C4-2B (cell line): ENCODE data around the gene ISM2.

Experiments
- ZFX ChIP-seq: fragments of 450-650 bp; IDR thresholded peaks from 2 replicates; pipeline ENCODE4 v1.6.1; 2017
- TF ChIP-seq, protein P1 (sequence below): fragments of 450-650 bp; conservative IDR thresholded peaks from 2 replicates; pipeline ENCODE4 v1.5.1; 2017; ENCODE audit warnings: mild to moderate bottlenecking

DNA sequence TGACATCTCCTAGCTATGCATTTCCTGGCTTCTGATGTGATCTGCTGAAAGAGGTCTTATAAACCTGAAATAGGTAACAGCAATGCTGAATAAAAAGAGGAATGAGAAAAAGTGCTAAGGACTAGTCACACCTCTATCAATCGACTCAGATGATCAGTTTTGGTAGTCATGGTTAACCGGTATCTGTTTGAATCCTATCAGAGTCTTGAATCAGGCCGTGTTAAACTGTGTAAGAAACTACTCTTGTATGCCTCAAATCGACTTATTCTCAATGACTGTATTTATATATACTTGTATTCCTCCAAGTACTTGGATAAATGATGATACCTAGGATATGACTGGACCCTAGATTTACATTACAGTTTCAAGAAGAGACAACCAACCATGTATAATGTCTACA lies 10.8 kb upstream of the ISM2 start:
- TF ChIP-seq, protein P1, sequence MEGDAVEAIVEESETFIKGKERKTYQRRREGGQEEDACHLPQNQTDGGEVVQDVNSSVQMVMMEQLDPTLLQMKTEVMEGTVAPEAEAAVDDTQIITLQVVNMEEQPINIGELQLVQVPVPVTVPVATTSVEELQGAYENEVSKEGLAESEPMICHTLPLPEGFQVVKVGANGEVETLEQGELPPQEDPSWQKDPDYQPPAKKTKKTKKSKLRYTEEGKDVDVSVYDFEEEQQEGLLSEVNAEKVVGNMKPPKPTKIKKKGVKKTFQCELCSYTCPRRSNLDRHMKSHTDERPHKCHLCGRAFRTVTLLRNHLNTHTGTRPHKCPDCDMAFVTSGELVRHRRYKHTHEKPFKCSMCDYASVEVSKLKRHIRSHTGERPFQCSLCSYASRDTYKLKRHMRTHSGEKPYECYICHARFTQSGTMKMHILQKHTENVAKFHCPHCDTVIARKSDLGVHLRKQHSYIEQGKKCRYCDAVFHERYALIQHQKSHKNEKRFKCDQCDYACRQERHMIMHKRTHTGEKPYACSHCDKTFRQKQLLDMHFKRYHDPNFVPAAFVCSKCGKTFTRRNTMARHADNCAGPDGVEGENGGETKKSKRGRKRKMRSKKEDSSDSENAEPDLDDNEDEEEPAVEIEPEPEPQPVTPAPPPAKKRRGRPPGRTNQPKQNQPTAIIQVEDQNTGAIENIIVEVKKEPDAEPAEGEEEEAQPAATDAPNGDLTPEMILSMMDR: no peak
- TF ChIP-seq ZFX: no peak
